ENCODE data around the gene OR51E1. TPM values are rescaled to one million over a fixed set of nuclear protein-coding genes. Genes with fewer than 3 reads are reported as not detected.
A peak's percentile ranks its signal among the peaks of the same experiment; 100 is the strongest.

The OR51E1 gene
- polyA plus RNA-seq, 4 donors: 1.4 to 2.2 (median 1.8) TPM

DNA sequence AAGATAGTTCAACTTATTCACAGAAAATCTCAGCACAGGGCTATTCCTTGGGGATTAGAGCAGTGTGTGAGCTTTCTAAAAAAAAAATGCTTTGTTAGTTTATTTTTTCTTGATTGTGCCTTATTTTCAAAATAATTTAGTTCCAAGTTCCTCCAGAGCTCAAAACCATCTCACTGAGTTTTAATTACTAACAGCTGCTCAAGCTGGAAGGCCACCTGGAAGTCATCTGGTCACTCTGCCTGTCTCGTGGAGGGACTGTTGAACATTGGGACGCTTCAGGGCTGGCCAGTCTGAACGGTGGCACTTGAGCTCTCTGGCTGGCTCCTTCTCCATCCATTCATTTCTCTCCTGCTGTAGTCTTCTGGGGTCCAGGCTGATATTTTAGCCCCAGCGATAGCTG is 4.0 kb downstream of the OR51E1 start:
- DNase-seq (ENCODE audit: low read depth in 4 of 4, low spot score in 3 of 4): no peak

DNA sequence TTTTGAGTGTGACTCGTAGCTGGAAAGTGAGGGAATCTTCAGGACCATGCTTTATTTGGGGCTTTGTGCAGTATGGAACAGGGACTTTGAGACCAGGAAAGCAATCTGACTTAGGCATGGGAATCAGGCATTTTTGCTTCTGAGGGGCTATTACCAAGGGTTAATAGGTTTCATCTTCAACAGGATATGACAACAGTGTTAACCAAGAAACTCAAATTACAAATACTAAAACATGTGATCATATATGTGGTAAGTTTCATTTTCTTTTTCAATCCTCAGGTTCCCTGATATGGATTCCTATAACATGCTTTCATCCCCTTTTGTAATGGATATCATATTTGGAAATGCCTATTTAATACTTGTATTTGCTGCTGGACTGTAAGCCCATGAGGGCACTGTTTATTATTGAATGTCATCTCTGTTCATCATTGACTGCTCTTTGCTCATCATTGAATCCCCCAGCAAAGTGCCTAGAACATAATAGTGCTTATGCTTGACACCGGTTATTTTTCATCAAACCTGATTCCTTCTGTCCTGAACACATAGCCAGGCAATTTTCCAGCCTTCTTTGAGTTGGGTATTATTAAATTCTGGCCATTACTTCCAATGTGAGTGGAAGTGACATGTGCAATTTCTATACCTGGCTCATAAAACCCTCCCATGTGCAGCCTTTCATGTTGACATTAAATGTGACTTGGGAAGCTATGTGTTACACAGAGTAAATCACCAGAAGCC is 11.0 kb downstream of the OR51E1 start:
- DNase-seq (ENCODE audit: low read depth in 4 of 4, low spot score in 3 of 4): no peak

DNA sequence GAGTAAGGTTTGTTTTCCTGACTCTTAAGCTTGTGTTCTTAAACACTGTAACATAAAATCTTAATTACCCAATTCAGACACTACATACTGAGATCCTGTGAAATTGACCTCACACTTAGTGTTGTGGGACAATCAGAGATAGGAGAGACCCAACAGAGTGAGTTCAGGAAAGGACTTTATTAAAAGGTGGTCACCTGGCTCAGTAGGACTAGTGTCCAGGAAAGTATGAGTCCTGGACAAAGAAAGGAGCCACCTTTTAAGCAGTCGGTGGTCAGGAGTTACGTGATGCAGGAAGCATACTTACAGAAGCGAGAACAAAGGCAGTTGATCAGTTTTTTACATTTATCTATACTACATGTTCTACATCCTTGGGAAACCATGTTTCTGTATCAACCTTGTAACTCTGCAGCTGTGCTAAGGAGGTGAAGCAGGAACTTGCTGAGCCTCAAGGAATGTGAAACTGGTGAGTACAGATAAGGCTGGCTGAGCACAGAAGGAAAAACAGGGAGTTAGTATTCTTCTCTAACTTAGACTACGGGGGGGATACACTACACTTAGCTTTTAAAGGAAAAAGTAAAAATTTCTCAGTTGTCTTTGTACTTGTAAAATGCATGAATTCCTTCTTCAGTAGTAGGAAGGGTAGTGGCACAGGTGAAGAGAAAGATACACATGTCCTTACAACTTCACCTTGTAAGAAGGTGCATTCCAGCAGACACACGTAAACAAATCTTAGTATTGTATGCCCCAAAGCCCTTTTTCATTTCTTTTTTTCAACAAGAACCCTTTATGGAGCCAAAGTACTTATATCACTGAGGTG is 15.1 kb downstream of the OR51E1 start:
- DNase-seq (ENCODE audit: low read depth in 4 of 4, low spot score in 3 of 4): peak in 1 of 4 donors; percentile 22

- no peak for DNase-seq (ENCODE audit: low read depth in 4 of 4, low spot score in 3 of 4)
These were observed 19.1 kb downstream of the OR51E1 start for GRCh38 chr11:4662876-4663275.

DNA sequence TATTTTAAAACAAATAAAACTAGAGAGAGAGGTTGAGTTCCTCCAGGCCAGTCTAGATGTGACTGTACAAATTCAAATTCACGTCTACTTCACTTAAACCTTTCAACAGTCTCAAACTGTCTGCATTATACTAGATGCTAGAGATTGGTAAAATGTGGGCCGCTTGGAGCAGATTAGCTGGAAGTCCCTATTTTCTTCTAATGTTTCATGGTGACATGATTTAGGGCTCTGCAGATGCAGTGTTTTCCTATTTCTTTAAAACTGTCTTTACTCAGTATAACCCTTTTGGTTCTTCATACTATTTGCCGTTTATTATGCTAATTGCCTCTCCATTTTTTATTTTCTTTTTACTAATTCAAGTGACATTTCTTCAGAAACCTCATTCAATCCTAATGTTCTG is 20.4 kb downstream of the OR51E1 start:
- DNase-seq (ENCODE audit: low read depth in 4 of 4, low spot score in 3 of 4): no peak

- no peak for DNase-seq (ENCODE audit: low read depth in 4 of 4, low spot score in 3 of 4)
These were observed 21.0 kb downstream of the OR51E1 start for GRCh38 chr11:4664786-4665185.

DNA sequence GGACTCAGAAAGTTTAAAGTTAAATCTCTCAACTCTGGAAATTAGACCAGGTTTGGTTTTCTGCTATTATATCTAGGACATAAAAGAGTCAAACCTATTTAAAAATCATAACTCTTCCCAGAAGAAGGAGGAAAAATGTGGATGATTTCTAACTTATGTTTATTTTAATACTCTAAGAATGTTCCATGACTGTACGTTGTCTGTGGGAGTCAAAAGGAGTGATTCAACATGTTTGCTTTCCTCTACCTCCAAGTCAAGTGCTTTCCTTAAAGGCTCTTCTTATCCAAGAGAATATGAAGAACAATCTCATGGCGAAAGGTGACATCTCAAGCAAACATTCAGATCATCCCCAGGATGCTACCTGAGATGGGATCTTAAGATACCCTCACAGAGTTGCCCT is 21.6 kb downstream of the OR51E1 start:
- no peak for DNase-seq (ENCODE audit: low read depth in 4 of 4, low spot score in 3 of 4)

- no peak for DNase-seq (ENCODE audit: low read depth in 4 of 4, low spot score in 3 of 4)
These were observed 28.0 kb downstream of the OR51E1 start for GRCh38 chr11:4671741-4672140.

GRCh38 chr11:4672470-4672869 is 28.7 kb downstream of the OR51E1 start:
- no peak for DNase-seq (ENCODE audit: low read depth in 4 of 4, low spot score in 3 of 4)

DNA sequence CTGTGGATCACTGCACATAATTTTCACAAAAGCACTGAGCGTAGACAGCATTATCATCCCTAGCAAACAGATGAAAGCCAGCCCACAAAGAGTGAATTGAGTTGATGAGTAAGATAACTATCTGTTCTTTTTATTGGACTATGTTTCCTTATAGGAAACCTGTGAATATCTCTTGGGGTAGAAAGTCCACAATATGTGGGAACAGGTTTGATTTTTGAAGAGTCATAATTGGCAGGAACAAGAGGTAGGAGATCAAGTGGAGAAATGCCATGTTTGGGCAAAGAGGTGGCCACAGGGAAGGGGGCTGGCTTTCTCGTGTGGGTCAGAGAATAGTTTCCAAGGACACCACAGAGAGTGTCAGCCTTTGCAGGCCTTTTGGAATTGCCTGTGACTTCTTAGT is 30.0 kb downstream of the OR51E1 start:
- DNase-seq (ENCODE audit: low read depth in 4 of 4, low spot score in 3 of 4): no peak

- peak in 2 of 4 donors; percentile 29 to 44 for DNase-seq (ENCODE audit: low read depth in 4 of 4, low spot score in 3 of 4)
These were observed 34.2 kb downstream of the OR51E1 start for GRCh38 chr11:4677948-4678347.

DNA sequence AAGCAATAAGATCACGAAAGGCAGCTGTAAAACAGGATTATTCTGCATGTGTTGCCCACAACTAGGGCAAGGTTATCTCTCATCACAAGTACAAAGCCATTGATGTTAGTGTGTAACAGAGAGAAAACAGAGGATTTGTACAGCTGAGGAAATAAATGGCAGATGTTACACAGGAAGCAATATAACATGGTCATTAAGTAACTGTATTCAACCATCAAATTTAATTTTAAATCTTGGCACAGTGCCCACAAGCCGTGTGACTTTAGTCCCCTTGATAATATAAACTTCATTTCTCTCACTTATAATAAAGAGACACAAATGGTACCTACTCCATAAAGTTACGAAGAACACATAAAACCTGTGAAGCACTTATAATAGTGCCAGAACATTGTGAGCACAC is 36.6 kb downstream of the OR51E1 start:
- DNase-seq (ENCODE audit: low read depth in 4 of 4, low spot score in 3 of 4): peak in 1 of 4 donors; percentile 32

DNA sequence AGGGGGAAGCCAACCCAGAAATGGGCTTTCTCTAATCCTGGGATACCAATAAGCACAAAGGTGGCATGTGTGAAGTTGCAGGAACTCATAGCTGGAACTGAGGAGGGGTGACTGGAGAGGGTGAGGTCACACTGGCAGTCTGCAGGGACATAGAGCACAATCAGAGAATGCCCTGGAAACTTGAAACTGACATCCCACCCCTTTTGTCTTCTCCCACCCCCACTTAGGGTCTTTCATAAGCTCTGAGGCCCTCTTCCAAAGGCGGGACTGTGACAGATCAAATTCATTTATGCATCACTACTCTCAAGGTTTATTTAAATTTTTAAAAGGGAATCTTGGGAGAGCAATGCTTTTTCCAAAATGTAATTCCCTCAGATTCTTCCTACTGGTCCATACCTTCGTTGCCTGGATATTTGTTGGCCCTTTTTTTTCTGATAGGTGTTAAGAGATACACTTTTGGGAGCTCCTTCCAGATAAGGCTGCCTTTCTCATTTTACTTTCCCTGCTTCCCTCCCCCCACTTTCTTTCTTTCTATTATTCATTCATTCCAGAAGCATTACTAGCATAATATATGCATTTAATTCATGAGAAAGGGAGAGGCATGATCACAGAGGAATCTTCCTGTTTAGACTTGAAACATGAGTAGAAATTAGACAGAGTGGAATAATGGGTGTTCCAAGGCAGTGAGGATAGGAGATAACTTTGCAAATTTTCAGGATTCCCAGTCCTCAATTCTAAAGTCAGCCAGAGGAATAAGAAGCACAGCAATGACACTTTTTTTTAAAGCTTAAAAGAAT is 39.0 kb downstream of the OR51E1 start:
- DNase-seq (ENCODE audit: low read depth in 4 of 4, low spot score in 3 of 4): no peak

DNA sequence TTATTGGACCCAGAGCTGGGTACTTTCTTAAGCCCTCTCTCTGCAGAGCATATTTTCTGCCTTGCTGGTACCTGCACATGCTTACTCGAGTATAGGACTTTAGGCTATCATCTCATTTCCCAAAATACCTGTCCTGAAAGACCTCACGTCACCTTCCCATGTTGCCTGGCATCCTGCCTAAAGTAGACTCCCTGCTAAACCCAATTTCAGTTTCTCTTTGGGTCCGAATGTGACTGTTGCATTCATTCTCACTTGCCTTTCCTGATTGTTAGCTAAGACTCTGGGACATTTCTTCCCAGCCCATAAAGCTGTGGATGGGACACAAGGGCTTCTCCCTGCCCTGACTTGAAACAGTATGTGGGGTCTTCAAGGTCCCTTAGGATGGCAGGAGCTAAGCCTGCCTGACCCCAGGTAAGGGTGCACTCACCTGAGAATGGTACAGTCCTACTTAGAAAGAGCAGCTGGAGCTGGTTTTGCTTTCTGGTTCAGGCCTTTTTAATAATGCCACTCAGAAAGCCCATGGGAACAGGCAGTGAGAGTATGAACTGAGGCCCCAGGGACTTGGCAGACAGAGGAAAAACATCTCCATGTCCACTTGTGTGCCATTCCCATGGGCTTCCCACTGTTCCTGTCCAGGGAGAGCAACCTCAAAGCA is 41.0 kb downstream of the OR51E1 start:
- DNase-seq (ENCODE audit: low read depth in 4 of 4, low spot score in 3 of 4): no peak

- DNase-seq (ENCODE audit: low read depth in 4 of 4, low spot score in 3 of 4): no peak
These were observed 51.7 kb downstream of the OR51E1 start for GRCh38 chr11:4695442-4695841.

GRCh38 chr11:4697585-4697984 is 53.8 kb downstream of the OR51E1 start, which contains the start of gene OR51E2:
TSS of gene OR51E2 (minus strand) at chr11:4697853. CDS start at chr11:4682711, 15,142 bp downstream.
- no peak for DNase-seq (ENCODE audit: low read depth in 4 of 4, low spot score in 3 of 4)

DNA sequence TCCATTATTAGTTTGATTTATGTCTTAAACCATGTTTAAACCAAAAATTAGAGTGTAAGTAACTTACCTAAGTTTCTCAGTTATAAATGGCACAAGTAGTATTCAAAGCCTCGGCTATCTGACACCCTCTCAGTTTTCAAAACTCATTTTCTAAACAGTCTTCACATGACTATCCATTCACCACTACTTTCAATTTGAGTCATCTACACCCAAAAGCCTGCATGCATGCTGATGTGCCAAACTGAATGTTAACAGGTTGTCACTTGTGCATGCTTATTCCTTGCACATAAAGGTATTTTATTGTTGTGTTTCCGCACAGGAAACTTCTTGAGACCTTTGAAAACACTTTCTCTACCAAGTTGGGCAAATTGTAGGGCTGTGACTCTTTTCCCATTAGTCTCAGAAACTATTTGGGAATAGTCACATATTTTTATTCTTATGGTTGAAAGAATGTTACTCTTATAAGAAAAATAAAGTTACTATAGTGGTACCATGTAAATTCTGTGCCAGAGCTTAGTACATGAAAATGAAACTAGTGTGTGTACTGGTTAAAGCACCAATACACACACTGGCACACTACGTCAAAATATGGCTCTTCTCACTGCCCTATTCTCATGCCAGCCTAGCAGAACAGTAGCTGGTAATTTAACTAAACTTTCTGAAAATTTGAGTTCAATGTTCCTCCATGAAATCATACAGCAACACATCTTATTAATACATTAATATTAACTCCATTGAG is 56.1 kb downstream of the OR51E1 start:
- DNase-seq (ENCODE audit: low read depth in 4 of 4, low spot score in 3 of 4): no peak

- DNase-seq (ENCODE audit: low read depth in 4 of 4, low spot score in 3 of 4): no peak
These were observed 56.6 kb downstream of the OR51E1 start for GRCh38 chr11:4700436-4700820.

DNA sequence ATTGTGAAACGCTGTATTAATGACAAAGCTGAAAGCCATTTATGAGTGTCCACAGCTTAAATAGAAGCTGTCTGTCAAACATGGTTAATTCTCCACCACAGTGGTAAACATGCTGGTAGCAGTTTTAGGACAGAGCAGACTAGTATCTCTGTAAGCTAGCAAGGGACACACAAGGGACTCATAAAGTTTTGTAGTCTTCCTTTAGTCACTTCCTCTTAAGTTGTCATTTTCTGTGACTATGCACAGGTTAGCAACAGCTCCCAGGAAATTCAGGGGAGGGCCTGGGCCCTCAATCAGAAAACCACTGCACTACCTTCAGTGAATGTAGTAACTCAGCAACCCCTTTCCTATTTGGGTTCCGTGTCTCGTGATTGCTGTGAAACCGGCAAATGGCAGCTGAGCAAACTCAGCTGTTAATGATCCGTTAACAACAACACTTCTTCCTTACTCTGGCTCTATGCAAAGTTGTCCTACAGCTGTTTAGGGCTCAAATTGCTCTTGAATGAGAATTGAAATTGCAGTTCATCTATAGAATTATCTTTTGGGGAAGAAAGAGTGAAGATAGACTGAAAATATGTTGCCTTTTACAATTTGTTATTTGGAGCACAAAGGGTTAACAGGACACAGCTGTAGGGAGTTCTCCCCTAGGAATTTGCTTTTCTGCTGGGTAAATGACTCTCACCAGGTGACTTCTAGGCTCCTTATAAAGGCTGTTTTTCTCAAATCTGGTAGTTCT is 60.4 kb downstream of the OR51E1 start, which contains the start of gene MMP26:
Gene MMP26, plus strand, starts transcription at position 731 of the 736 bp plus-strand sequence.
- DNase-seq (ENCODE audit: low read depth in 4 of 4, low spot score in 3 of 4): peak; percentile 44 to 54 (median 50)

All from right renal pelvis (tissue), 4 donors.